Measurements from ENCODE around the gene TMC8.
"Not testable (repeated sequence)": the region's sequence is repeated elsewhere in the genome, so short reads cannot be mapped to it uniquely, and the experiment has no call there.

Gene TMC8

DNA sequence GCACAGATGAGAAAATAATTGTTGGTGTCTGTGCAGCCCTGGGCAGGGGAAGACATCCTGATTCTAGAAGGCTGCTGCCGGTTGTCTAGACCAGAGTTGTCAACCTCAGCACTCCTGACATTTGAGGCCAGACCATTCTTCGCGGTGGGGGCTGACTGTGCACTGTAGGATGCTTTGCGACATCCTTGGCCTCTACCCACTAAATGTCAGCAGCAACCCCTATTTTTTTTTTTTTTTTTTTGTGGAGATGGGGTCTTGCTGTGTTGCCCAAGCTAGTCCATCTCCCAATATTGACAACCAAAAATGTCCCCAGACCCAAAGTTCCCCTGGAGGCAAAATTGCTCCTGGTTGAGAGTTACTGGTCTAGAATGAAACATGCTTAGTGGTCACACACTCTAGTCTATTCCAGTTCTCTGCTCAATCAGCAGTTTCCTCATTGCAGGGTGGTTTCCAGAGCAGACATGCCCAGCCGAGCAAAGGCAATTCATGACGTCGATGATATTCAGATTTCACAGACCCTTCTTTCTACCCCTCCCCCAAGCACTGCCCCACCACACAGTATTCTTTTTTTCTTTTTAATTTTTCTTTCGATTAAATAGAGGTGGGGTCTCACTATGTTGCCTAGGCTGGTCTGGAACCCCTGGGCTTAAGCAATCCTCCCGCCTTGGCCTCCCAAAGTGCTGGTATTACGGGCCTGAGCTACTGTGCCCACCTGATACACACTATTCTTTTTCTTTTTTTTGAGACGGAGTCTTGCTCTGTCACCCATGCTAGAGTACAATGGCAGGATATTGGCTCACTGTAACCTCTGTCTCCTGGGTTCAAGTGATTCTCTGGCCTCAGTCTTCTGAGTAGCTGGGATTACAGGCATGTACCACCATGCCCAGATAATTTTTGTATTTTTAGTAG, 24.6 kb downstream of the TMC8 start:
- DNase-seq (ENCODE audit: low read depth, low spot score), result no peak

DNA sequence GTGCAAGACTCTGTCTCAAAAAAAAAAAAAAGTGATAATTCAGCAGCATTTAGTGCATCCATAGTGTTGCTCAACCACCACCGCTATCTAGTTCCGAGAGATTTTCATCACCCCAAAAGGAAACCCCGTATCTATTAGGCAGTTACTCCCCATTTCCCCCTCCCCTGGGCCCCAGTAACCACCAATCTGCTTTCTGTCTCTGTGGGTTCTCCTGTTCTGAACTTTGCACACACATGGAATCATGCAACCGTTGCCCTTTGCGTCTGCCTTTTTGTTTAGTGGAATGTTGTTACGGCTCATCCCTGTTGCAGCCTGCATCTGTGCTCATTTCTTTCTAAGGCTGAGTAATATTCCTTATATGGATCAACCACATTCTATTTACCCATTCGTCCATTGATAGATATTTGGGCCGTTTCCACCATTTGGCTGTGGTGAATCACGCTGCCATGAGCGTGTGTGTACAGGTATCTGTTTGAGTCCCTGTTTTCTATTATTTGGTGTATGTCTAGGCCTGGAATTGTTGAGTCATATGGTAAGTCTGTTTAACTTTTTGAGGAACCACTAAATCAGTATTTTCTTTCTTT, 29.1 kb downstream of the TMC8 start:
- DNase-seq (ENCODE audit: low read depth, low spot score), result no peak

DNA sequence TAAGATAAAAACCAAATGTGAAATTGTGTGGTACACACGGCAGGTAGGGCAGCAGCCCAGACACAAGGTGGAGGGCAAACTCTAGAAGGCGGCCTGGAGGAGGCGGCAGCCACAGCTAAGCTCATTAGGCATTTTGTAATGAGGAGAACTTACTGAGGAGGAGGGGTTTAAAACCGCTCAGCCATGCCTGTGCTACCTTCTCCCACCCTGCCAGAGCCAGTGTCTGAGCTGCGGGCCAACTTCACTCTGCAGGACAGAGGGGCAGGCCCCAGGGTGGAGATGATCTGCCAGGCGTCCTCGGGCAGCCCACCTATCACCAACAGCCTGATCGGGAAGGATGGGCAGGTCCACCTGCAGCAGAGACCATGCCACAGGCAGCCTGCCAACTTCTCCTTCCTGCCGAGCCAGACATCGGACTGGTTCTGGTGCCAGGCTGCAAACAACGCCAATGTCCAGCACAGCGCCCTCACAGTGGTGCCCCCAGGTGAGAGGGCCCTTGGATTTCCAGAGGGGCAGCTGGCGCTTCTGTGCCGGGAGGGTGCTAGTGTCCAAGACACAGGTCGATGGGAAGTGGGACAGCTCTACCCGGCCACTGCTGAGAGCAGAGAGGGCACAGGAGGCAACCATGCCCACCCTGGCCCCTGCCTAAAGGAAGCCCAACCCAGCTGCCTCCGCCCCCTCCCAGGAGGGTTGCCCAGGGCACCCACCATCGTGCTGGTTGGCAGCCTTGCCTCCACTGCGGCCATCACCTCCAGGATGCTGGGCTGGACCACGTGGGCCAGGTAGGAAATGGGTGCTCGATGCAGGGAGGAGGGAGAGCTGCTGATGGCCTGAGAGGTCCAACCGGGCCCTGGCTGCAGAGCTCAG, 33.5 kb downstream of the TMC8 start:
- DNase-seq (ENCODE audit: low read depth, low spot score), result no peak

DNA sequence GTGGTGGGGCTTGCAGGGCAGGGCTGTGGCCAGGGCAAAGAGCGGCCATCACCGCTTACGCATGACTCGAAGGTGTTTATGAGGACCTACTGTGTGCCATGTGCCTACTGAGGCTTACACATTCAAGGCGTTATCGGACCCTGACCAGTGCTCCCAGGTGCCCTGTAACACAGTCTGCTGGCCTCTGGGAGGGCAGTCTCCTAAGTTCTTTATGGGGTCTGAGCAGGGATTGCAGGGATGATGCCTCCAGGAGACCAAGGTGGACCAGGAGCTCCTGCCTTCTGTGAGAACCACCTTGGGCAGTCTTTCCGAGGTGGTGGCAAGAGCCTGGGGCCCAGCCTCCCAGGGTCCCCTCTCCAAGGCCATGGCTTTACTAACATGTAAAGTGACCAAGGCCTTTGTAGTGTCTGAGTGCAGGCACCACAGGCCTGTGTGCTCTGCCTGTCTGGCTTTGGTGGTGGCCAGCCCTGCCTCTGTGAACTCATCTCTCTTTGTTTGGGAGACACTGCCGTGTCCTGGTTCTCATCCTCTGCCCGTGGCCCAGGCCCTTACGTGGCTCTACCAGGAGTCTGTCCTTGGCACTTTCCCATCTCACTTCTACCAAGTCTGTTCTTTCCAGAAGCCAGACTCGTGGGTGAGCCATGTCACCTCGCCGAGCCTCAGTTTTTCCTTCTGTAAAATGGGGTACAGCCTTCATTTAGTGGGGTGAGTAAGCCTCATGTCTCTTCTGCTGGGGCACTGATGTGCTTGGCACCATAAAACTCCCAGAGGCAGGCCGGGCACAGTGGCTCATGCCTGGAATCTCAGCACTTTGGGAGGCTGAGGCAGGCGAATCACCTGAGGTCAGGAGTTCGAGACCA, 34.4 kb downstream of the TMC8 start:
- DNase-seq (ENCODE audit: low read depth, low spot score), result no peak

DNA sequence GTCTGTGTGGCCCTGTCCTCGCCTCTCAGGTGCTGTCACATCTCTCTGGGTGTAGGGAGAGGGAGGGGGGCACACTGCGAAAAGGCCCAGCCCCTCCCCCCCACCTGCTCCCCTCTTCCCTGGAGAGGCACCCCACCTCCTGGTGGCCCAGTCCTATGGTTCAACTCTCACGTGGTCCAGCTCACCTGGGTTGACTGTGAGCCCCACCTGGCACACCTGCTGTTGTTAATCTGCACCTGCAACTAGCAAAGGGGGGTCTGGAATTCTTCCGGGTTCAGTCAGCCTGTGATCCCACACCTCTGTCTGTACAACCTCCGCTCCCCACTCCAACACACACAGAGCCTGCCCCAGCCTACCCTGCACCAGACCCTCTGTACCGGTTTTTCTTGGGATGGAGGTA, 35.8 kb downstream of the TMC8 start:
- no peak for DNase-seq (ENCODE audit: low read depth, low spot score)

DNA sequence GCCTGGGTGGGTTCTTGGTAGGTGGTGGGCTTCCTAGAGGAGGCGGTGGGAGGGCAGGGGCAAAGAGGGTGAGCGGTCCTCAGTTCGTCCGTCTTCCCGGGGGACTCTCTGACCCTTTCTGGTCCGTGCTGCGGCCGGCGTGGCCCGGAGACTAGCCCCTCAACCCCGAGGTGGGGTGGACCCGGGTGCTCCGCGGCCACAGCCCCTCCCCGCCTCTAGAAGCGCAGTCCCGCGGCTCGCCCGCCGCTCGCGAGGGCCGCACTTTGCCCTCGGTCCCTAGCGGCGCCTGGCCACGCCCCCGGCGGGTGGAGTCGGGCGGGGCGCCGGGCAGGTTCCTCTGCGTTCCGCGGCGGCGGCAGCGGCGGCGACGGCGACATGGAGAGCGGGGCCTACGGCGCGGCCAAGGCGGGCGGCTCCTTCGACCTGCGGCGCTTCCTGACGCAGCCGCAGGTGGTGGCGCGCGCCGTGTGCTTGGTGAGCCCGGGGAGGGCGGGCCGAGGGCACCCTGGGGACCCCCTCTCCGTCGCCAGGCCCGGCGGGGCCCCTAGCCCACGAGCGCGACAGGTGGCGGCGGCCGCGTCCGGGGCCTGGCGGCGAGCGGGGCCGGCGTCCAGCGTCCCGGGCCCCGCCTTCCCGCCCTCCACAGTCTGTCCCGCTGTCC, 37.8 kb downstream of the TMC8 start, which contains the start of gene SYNGR2:
Gene SYNGR2 (plus strand): TSS at position 340 of the 661 bp plus-strand sequence. CDS start 36 bp downstream, at position 376.
- DNase-seq (ENCODE audit: low read depth, low spot score), result peak; percentile 84

DNA sequence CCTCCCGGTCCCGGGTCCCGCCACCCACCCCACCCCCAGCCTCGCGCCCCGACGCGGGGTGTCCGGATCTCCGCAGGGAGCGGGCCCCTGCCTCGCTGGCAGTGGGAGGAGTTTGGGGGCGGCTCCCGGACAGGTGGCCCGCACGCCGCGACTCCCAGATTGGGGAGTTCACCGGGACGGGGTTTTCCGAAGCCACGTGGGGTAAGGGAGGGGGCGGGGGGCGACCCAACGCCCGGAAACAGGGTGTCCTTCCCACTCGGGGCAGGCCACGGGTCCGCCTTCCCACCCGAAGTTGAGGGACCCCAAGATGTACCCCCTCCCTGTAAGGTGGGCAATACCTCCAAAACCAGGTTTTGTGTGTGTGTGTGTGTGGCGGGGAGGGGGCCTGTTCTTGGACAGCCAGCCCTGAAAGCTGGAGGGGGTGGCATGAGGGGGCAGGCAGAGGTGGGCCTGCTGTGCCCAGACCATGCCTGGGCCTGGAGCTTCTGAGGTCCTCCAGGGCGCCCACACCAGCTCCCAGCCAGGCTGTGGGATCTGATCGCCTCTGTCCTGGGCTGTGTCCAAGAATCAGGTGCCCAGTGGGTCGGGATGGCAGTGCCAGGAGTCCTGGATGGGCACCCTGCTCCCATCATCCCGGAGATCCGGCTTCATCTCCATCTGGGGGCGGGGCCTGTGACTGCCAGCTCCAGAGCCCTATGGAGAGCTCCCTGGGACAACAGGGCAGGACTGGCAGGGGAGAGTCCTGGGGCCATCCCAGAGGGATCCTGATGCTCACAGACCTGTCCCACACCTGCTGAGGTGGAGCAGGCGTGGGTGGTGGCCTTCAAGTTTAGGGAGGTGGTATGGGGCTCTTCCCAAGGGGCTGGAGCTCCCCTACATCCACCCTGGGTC, 38.6 kb downstream of the TMC8 start:
- peak; percentile 52 for DNase-seq (ENCODE audit: low read depth, low spot score)

DNA sequence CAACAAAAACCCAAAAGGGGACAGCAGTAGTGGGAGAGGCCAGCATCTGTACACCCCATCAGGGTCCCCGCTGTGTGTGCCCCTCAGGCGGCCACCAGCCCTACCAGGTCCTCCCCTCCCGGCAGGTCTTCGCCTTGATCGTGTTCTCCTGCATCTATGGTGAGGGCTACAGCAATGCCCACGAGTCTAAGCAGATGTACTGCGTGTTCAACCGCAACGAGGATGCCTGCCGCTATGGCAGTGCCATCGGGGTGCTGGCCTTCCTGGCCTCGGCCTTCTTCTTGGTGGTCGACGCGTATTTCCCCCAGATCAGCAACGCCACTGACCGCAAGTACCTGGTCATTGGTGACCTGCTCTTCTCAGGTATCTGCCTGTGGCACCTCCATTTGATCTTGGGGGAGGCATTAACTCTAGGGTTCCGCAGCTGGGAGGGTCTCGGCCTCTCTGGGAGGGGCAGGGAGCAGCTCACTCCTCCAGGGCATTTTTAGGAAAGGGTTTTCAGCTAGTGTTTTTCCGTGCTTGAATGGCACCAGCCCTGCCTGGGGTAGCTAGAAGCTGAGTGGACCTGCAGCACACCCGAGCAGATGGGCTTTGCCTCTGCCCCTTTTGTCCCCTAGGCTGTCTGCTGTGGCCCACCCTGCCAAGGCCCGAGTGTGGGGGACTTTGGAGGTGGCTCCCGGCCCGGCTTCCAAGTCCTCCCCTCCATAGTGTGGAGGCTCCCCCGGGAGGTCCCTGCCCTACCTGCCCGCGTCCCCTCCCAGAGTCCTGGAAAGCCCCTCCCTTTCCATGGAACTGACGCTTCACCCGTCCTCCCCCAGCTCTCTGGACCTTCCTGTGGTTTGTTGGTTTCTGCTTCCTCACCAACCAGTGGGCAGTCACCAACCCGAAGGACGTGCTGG, 40.4 kb downstream of the TMC8 start:
- no peak for DNase-seq (ENCODE audit: low read depth, low spot score)

DNA sequence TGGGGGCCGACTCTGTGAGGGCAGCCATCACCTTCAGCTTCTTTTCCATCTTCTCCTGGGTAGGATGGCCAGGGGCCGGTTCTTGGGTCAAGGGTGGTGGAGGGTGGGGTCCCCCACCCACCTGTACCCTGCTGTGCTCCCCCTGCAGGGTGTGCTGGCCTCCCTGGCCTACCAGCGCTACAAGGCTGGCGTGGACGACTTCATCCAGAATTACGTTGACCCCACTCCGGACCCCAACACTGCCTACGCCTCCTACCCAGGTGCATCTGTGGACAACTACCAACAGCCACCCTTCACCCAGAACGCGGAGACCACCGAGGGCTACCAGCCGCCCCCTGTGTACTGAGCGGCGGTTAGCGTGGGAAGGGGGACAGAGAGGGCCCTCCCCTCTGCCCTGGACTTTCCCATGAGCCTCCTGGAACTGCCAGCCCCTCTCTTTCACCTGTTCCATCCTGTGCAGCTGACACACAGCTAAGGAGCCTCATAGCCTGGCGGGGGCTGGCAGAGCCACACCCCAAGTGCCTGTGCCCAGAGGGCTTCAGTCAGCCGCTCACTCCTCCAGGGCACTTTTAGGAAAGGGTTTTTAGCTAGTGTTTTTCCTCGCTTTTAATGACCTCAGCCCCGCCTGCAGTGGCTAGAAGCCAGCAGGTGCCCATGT, 41.1 kb downstream of the TMC8 start:
- DNase-seq (ENCODE audit: low read depth, low spot score), result not testable (repeated sequence)

DNA sequence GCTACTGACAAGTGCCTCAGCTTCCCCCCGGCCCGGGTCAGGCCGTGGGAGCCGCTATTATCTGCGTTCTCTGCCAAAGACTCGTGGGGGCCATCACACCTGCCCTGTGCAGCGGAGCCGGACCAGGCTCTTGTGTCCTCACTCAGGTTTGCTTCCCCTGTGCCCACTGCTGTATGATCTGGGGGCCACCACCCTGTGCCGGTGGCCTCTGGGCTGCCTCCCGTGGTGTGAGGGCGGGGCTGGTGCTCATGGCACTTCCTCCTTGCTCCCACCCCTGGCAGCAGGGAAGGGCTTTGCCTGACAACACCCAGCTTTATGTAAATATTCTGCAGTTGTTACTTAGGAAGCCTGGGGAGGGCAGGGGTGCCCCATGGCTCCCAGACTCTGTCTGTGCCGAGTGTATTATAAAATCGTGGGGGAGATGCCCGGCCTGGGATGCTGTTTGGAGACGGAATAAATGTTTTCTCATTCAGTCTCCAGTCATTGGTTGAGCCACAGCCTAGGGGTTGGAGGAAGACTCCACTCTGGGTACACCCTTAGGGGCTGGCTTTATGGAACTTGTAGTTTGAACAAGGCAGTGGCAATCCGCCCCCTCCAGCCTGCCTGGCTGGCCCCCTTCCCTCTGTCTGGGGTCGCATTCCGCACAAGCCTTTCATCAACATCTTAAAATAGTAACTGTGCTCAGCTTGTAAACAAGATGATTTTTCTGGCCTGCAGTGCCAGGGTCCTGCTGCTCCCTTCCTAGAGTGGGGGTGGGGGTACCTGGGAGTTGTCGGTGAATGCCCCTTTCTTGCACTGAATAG, 41.9 kb downstream of the TMC8 start:
- DNase-seq (ENCODE audit: low read depth, low spot score), result no peak

DNA sequence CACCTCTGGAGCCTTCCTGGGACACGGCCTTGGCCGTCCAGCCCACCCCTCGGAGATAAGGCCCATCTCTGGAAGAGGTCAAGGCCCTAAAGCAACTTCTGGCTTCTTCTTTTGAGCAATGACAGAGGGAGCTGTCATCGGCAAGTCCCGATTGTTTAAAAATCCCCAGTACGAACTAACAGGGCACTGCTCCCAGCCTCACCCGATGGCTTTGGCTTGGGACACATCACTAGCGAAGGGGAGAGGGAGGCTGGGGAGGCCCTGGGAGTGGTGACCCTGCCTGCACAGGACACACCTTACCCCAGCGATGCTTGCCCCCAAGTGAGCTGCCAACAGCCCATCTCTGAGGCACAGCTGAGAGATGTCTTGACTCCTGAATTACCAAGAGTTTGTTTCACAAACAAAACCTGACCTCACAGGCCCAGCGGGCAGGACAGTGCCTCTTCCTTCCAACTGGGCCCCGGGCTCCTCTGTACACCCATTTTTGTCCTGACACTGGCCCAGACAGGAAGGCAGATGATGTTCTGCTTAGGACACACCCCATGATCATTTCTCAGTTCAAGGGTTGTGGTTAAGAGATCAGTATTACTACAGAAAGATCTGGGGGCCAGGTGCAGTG, 42.6 kb downstream of the TMC8 start:
- no peak for DNase-seq (ENCODE audit: low read depth, low spot score)

DNA sequence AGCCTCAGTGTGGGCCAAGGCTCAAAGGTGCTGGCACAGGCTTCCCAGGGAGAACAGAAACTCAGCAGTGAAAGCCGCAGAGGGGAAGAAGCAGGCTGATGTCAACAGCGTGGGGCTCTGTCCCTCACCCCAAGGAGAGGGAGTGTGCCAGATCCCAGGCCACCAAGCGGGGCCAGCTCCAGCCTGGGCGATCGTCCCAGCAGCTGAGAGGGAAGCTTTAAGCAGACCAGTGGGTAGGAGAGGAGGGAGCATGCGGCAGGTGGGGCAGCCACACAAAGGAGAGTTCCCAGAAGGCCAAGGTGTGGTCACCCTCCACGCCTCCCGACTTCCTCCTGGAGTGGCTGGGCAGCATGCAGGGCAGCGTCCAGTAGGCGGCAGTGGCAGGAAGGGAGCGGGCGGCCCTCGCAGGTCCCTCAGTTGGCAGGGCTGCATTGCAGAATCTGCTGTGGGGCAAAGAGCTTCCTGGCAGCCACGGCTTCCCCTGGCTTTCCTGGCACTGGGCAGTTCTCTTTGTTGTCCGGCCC, 43.8 kb downstream of the TMC8 start:
- DNase-seq (ENCODE audit: low read depth, low spot score), result no peak

DNA sequence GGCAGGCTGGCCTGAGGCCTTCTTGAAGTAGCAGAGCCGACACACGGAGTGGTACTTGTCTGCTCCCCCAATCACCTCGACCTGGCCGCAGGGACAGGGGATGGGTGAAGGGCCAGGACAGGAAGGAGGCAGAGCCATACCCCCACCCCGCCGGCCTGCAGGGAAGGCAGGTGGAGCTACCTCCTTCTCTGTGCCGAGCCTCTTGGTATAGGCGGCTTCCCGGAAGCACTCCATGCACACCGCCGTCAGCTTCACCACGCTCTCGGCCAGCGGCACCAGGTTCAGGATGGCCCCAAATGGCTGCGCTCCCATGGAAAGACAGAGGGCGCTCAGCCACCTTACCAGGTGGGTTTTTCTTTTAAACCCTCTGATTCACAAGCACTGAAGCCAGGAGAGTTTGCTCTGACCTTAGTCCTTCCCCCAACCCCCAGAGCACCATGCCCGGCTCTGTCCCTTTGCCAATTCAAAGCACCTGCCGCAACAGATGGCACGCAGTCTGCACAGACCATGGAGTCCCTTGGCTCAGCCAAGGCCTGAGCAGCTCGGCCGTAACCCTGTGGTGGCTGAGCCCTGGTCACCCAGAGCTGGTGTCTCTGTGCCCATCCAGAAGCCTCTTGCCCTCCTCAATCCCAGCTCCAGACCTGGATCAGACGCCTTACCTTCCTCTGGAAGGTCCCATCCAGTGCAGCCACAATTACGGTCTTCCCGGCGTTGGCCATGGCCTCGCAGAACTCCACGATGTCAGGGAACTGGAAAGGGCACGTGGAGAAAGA, 44.5 kb downstream of the TMC8 start:
- peak; percentile 60 for DNase-seq (ENCODE audit: low read depth, low spot score)

DNA sequence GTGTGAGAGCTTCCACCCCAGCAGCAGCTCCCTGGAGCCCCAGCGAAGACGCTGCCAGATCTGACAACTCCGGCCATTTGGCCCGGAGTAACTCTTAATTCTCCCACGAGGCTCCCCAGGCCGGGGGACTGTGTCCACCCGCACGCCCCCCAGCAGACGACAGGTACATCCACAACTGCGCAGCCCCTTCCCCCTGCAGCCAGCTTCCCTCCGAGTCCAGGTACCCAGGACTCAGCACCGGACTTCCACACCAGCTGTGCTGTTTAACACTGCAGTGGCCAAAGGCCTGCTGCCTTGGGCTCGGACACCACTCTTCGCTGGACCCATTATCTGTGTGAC, 45.0 kb downstream of the TMC8 start:
- DNase-seq (ENCODE audit: low read depth, low spot score), result no peak

DNA sequence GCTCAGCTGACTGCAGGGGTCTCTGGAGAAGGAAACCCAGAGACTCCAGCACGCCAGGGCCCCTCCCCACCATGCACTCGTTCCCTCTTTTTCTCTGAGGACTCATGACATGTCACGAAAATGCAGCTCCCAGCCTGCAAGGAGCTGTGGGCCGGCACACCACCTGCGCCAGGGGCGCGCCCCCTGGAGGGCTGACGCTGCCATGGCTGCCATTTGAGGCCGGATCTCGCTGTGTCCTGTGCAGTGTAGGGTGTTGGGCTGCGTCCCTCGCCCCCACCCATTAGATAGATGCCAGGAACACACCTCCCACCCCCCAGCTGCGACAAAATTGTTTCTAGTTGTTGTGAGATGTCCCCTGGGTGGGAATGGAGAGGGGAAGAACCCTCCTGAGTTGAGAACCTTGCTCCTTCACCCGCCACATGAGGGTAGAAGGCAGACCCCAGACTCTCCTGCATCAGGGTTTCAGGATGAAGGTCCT, 46.0 kb downstream of the TMC8 start:
- peak; percentile 84 for DNase-seq (ENCODE audit: low read depth, low spot score)

DNA sequence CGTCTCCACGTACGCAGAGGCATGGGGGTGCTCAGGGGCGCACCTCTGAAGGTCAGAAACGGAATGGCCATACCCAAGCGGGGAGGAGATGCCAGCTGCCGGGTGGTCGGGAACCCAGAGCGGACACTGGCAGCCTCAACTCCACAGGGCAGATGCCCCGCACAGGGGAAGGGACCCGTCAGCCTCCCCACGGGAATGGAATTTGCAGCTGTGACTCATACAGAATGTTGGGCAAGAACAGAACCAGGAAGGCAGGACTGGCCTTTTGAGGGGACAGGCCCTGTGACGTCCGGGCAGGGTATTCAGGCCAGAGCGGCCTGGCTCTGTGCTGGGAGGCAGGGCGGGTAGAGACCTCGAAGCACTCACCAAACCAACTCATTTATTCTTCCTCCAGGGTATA, 48.8 kb downstream of the TMC8 start:
- DNase-seq (ENCODE audit: low read depth, low spot score), result no peak
